ENCODE measurements around the gene NME5.
A peak's percentile ranks its signal among the peaks of the same experiment; 100 is the strongest.
"Not testable (repeated sequence)": the region's sequence is repeated elsewhere in the genome, so short reads cannot be mapped to it uniquely, and the experiment has no call there.

NME5 gene

DNA sequence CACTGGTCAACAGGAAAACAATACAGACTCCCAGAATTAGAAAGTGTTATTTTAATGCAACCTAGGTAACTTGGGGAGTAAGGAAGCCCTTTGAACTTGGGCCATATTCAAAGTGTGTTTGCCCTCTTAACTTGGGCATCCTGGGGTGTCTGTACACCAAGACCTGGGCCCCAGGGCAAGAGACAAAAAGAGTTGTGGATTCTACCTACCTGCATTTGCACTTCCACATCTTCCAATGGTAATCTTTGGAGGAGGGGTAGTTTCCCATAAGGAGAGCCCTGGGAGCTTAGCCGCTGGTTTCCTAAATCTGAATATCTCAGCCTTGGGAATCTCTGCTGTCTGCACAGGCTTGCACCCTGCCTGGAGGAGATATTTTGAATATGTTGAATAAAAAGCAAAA is 46.9 kb downstream of the NME5 start:
- H3K4me3 ChIP-seq (ENCODE audit: low read depth, low read length), result no peak overlapping the region
- no peak for DNase-seq (ENCODE audit: low read depth)

GRCh38 chr5:138091685-138092084 is 47.5 kb downstream of the NME5 start:
- no peak for DNase-seq (ENCODE audit: low read depth)

DNA sequence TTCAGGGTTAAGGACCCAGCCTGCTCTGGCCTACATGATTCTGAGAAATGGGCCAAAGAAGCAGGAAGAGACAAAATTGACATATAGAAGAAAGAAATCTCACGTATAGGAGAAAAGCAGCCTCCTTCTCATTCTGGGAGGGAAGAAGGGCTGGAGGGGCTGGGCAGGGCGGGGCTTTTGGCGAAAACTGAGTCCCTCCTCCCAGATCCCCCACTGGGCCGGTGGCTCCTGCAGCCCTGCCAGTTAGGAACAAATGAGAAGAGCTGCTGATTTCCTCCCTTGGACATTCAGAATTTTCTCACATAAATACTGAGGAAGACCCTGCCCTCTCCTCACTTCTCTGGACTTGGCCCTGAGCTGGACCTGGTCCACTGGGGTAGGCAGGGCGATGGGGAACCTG is 55.5 kb downstream of the NME5 start, which contains the start of gene WNT8A:
Gene WNT8A (plus strand): TSS at position 332 of the 400 bp plus-strand sequence. CDS start 95 bp downstream, outside the sequence.
- DNase-seq (ENCODE audit: low read depth), result no peak
- no peak within 1 kb of the TSS for H3K4me3 ChIP-seq (ENCODE audit: low read depth, low read length)

More at GRCh38 chr5:138091685-138092084, 47.5 kb downstream of the NME5 start:
- no peak overlapping the region for H3K4me3 ChIP-seq (ENCODE audit: low read depth, low read length)

GRCh38 chr5:138082033-138082432 is 57.2 kb downstream of the NME5 start:
- no peak overlapping the region for H3K4me3 ChIP-seq (ENCODE audit: low read depth, low read length)
- DNase-seq (ENCODE audit: low read depth), result no peak

- H3K4me3 ChIP-seq (ENCODE audit: low read depth, low read length), result no peak overlapping the region
- DNase-seq (ENCODE audit: low read depth), result no peak
Observed at GRCh38 chr5:138078006-138078643, 61.1 kb downstream of the NME5 start.

DNA sequence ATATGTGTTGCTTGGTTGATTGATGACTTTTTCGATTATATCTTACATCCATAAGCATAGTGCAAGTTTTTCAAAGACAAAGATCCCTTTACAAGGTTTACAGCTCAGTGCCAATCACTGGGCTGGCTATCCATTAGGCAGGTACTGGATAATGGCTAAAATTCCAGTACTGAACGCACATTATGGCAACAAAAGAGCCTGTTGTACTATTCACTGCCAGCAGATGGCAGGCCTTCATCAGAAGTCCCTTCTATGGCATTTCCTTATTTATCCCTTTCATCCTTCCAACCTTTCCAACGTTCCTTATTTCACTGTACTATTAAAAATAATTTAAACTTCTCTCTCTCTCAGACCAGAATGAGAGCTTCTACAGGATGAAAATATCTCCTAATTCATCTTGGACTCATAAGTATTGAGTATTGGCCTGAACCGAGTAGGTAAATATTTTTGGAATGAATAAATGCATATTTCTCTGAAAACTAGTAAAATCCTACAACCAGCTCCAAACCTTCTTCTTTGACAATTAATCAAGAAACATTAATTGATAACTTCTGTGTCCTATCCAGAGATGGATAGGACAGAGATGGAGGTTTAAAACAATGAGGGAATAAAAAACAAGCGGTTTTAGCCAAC is 62.0 kb downstream of the NME5 start:
- H3K4me3 ChIP-seq (ENCODE audit: low read depth, low read length), result no peak overlapping the region
- peak; percentile 9 for DNase-seq (ENCODE audit: low read depth)

DNA sequence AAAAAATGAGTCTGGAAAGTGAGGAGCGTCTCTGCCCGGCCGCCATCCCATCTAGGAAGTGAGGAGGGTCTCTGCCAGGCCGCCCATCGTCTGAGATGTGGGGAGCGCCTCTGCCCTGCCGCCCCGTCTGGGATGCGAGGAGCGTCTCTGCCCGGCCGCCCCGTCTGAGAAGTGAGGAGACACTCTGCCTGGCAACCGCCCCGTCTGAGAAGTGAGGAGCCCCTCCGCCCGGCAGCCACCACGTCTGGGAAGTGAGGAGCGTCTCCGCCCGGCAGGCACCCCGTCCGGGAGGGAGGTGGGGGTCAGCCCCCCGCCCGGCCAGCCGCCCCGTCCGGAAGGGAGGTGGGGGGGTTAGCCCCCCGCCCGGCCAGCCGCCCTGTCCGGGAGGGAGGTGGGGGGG is 69.2 kb downstream of the NME5 start:
- H3K4me3 ChIP-seq (ENCODE audit: low read depth, low read length); DNase-seq (ENCODE audit: low read depth): not testable (repeated sequence)

DNA sequence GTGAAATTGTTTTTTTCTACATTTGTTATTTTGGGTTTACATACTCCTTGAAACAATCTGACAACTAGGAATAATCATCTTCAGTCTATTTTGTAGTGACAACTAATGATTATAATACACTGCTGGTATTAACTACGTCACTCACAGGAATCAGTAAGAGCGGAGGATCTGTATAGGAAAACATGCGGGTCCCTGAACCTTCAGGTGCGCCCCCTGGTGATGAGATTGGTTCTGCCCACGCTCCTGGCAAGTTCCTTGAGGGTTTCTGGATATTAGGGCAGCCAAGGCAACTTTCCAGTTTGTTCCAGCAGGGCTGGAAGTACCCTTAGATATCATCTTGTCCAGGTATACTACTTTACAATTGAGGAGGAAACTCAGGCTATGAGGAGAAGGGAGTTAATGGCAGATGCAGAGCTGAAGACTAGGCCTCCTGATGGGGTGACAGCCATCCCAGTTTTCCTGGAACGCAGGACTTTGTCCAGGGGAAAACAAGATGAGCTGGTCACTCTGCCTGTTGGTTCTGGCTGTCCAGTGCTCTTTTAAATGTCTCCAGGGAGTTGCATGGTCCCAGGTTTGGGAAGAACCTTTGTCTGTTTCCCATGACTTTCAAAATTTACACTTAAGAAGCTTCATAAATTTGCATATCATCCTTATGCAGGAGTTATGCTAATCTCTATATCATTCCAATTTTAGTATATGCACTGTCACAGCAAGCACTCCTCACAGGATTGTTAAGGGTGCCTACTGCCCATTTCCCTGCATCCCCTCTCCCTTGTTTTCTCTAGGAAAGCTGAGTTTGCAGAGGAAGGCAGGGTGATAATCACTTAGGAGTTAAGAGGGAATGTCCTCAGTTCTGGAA is 70.3 kb downstream of the NME5 start:
- H3K4me3 ChIP-seq (ENCODE audit: low read depth, low read length), result no peak overlapping the region
- DNase-seq (ENCODE audit: low read depth), result peak; percentile 26

- no peak for DNase-seq (ENCODE audit: low read depth)
- H3K4me3 ChIP-seq (ENCODE audit: low read depth, low read length), result no peak overlapping the region
Observed at GRCh38 chr5:138067945-138068344, 71.3 kb downstream of the NME5 start.
